GM21423 (cell line): Measurements from ENCODE around the gene NSF.
"Not testable (repeated sequence)": the region's sequence is repeated elsewhere in the genome, so short reads cannot be mapped to it uniquely, and the experiment has no call there.

Experiments
- ATAC-seq: cut with Tn5 transposase; IDR thresholded peaks from one replicate; pipeline ENCODE4 v1.9.1; 2021; ENCODE audit warnings: mild to moderate bottlenecking, moderate library complexity; ENCODE audit not compliant: unreplicated experiment

Gene NSF

DNA sequence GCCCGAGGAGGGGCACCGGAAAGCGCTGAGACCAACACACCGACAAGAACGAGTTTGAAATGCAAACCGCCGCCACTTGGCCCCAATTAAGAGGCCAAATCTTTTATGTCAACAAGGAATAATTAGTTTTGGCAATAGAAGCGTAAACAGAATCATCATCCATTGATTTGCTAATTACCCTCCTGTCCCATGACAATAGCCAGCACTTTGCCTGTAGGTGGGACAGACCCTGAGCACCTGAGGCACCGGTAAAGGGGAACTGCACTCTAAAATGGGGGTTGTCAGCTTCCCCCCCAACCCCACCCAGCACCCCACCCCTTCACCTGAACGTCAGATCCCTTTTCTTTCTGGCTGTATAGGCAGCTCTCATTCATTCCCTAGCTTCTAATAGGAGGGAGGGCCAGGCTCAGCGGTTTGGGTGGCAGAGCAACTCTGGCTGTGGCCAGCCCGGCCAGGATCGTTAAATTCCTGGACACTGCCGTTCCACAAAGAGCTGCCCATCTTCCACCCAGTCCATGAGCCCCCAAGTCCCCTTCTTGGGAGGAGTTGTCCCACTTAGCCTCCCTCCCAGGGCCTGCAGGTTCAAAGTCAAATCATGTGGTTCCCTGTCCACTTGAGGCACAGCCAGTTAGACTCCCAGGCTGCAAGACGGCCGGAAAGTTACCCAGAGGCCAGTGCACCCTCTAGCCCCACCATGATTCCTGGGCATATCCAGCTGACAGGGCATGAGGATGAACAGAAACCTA is 182.2 kb downstream of the NSF start:
- ATAC-seq: no peak

DNA sequence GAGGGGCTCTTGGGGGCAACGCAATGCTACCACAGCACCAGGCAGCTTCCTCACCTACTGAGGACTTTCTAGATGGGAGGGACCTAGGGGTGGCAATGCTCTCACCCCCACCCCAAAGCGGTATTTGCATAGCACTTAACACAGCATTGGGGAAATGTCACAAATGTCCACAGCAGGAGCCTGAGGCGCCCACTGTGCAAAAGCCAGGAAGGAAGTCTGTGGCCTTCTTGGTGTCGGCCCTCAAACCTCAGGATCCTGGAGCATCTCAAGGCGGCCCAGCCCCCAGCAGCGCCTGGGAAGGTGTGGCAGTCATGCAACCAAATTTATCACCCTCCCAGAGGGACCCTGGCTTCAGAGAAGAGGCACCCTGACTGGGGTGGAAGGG is 182.7 kb downstream of the NSF start:
- ATAC-seq: no peak

DNA sequence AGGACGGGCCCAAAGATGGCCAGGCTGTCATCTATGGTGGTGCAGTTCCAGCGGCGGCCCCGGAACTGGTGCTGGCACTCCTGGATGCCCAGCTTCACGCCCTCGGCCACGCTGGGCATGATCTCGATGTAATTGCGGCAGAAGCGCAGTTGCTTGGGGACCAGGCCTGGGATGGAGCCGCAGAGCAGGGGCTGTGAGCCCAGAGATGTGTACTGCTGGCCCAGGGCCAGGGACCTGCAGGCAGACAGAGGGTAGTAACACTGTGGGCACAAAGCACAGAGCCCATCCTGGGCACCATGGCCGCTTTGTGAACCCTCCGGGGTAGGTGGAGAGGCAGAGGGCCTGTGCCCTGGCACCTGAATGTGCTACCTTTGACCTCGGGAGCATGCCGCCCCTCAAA is 183.2 kb downstream of the NSF start:
- no peak for ATAC-seq

DNA sequence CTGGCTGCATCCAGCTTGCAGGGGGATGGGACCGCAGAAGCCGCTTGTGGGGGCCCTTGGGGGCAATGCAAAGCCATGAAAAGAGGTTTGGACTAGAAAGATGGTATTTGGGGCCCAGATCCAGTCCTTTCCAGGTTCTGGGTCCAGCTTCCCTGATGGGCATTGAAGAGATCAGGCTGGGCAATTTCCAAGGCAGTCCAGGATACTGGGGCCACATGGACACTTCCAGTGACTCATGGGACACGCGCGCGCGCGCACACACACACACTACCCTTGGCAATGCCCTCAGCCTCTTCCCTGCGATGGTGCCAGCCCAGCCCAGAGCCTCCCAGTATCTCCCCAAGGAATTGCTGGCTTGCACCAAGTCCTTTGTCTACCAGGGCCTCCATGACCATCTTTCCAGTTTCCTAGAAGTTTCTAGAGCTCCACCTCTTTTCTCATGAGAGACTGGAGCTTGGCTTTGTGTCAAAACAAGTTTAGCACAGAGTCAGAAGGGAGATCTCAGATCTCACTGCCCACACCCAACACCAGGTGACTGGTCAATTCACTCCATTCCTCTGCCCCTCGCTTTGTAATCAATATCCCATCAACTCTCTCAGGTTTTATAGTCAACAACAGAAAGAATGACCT is 183.8 kb downstream of the NSF start:
- no peak for ATAC-seq

DNA sequence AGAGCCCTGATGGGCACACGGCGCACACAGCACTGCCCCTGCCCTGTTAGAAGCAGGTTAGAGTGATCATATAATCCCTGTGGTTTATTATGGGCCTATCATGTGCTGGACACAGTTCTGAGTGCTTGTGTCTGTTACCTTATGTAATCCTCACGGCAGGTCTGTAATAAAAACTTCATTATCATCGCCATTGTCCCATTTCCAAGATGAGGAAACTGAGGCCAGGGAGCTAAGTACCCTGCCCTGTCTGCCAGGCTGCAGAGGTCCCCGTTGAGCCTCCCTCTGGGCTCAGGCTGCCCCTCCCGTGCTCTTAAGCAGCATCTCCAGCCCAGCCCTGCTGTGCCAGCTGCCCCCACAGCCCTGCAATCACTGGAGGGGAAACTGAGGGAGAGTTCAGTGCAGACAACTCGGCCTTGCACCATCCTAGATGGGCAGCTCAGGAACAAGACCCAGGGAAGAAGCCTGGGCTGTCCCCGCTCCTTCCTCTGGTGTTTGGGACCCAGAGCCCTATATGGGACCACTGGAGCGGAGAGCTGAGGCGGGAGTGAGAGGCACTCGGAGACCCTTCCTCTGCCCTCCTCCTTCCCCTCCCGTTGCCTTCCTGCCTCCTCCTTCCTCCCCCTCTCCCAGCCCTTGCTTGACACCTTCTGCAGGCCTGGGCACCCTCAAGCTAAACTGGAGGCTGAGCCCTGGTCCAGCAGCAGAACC is 186.0 kb downstream of the NSF start:
- no peak for ATAC-seq

DNA sequence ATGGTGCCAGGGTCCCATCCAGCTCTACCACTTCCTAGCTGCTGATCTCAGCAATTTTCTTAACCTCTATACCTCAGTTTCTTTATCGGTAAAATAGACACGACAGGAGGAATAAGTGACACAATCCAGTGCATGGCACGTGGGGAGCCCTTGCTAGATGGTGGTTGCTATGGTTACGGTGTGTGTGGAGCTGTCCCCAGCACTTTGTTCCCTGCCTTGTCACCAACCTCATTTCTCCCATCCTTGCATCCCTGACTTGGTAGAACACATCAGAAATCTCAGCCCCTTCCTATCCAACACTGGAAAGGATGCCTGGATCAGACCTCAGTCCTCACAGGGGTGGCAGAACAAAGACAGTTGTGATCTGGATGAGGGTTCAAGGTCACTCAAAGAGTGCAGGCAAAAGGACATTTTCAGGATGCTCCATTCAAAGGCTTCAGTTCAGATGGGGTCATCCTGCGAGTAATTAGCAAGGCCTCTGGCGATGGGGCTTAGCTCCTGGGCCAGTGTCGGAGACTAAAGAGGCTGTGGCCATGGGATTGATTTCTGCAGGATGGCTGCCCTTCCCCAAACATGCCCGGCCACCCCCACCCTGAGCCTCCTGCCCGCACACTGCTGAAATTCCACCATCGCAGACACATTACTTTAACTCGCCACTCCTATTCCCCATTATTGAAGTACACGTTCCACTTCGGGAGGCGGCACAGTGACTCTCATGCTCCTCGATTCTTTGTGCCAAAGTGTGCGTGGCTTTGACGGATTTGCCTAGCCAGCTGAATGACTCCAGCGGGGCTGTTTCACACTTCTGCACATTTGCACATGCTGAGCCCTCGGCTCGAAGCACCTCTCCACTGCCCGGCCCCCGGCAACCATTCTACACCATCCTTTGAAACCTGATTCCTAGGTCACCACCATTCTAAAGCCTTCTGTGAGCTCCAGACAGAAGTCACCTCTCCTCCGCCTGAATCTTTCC is 187.8 kb downstream of the NSF start:
- ATAC-seq: no peak

DNA sequence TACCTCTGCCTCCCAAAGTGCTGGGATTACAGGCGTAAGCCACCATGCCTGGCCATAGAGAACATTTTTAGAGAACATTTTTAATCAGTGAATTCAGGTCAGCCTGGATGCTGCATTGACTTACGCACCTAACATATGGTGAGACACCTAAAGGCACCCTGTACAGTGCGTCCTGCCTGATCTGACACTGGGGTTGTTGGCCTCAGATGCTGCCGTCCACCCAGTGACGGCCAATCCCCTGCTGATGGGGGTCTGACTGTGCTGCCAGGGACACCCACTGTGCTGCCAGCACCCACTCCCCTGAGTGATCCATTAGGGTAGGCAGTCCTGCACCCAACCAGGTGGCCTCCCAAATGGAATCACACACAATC is 189.5 kb downstream of the NSF start:
- ATAC-seq: no peak

DNA sequence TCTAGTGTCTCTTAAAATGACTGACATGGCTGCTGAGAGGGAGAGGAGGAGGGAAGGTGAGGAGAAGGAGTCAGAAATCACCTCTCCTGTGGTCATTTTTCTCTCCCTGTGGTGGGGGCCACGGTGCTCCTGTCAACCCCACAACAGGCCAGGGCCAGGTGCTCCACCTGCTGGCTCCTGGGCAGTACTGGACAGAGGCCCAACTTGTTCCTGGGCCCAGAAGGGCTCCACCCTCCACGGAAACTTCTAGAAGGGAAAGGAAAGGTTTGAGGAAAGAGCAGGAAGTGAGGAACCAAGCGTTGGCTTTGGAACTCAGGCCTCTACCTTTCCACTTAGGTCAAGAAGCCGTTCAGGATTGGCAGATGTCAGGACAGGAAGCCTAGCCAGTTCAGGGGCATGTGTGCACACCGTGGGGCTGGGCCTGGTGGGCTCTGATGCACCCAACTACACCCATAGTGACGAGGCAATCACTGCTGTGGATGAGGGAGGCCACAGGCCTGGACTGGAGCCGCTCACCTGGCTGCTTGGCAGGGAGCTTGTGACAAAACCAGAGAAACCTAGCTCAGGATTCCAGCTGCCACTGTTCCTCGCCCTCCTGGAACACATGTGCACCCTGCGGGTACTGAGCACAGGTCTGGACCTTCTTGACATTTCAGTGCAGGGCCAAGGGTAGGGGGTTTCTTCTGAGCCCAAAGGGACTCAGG is 191.9 kb downstream of the NSF start:
- no peak for ATAC-seq

DNA sequence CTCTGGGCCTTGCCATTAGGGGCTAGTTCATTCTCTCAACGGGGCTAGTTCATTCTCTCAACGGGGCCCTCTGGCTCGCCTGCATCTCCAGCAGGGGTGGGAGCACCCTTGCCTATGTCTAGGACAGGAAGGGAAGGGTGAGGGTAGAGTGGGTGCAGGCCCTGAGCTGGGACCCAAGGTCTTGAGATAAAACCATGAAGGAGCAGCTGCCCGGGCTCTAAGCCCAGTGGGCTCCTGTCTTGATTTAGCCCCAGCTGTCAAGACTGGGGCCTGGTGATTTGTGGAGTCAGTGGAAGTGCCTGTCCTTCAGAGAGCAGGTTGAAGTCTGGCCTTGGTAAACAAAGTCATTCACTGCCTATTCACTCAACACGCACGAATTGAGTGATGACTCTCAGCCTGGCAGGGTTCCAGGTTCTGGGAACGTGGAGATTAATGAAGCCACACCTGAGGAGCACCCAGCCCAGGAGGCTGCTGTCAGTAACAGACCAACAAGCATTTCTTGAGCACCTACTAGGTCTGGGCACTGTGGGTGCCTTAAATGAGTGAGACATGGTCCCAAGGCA is 192.6 kb downstream of the NSF start:
- no peak for ATAC-seq

DNA sequence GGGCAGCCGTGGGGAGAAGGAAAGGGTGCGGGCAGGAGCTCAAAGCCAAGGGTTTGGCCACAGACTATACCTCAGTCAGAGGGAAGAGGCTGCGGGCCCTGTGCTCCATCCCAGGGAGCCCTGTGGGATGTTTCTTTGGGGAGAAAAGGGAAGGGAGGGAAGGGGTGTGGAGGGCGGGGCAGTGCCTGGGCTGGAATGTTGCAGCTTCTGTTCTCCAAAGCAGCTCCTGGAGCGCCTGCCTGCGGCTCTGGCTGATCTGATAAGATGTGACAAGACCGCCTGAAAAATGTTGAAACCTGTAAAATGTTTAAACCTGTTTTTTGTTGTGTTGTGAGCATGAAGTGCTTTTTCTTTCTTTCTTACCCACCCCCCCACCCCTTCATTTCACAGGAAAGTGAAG is 195.2 kb downstream of the NSF start:
- ATAC-seq: no peak

DNA sequence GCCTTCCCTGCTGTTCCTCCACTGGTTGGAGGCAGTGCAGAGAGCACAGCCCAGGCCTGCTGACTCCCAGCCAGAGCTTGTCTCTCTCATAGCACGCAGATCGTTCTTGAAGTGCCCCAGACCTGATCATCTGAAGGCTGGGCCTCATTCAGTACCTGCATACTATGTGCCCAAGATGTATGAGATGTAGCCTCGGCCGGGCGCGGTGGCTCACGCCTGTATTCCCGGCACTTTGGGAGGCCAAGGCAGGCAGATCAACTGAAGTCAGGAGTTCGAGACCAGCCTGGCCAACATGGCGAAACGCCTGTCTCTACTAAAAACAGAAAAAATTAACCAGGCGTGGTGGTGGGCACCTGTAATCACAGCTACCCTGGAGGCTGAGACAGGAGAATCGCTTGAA is 197.0 kb downstream of the NSF start:
- ATAC-seq: no peak

DNA sequence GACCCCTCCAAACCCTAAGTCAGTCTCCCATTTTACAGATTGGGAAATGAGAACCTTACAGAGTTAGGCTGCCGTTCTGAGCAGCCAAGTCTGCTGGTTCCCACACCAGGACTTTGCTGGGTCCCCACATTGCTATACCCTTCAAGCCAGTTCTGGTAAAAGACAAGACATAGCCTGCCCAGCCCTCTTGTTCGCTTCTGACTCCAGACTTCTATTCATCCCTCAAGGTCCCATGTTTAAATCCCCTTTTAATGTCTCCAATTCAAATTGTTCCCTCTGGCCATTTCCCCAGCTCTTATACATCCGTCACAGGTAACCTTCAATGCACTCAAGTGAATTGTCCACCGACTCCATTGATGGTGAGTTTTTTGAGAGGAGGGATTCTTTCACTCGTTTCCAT is 197.8 kb downstream of the NSF start:
- ATAC-seq: no peak

DNA sequence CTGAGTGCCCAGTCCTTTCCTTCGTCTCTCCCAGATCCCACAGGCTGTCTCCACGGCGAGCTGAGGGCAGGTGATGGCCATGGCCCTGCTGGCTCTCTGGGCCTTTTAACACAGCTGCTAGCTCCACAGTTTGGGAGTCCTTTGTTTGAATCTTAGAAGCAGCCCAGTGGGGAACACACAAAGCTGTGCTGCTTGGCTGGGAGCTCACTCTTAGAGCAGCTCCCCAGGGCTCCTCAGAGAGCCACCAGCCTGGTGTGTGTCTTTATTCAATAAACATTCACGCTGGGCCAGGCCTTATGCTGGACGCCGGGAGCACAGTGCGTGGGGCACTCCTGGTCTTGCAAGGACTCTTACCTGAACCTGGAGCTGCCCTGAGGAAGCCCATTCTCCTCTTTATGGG is 198.3 kb downstream of the NSF start:
- no peak for ATAC-seq

DNA sequence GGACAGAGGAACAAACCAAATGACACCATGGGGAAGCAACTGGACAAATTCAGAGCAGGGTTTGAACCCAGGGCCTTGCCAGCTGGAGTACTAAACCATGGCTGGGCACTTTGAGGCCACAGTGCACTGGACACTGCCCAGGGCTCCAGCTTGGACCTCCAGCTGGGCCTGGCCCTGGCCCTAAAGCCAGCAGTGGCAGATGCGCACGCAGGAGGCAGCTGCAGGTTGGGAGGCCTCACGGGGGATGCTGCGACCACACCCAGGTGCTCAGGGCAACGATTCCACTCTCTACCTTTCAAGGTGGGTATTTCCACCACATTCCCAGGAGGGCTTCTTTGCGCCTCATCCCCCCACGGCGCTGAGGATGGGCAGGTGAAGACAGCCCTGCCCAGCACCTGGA is 199.1 kb downstream of the NSF start:
- no peak for ATAC-seq

DNA sequence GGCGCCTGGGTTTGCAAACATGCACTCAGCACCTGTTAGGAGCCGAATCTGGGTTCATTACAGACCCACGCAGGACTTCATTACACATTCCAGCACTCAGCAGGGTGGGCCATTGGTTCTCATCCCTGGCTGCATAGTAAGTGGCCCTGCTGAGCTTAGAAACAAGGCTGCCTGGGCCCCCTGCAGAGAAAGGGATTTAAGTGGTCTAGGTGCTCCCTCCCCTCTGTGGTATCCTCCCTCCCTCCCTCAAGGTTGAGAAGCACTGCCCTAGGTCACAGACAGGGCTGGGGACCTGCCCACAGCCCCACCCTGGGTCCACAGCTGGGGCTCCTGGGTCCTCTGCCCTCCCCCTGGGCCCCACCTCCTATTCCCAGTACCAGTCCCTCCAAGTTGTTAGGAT is 199.7 kb downstream of the NSF start:
- ATAC-seq: no peak

DNA sequence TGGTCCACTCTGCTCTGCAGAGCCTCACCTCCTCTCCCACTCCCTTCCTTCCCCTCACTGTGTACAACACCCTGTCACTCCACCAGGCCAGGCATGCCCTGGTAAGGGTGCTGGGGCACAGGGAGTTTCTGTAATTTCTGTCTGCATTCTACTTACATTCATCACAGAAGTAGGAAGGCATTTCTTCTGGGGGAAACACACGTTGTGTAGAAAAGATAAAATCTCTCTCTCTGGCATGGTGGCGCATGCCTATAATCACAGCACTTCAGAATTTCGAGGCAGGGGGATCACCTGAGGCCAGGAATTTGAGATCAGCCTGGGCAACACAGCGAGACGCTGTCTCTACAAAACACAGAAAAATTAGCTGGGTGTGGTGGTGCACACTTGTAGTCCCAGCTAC is 201.1 kb downstream of the NSF start:
- ATAC-seq: no peak

DNA sequence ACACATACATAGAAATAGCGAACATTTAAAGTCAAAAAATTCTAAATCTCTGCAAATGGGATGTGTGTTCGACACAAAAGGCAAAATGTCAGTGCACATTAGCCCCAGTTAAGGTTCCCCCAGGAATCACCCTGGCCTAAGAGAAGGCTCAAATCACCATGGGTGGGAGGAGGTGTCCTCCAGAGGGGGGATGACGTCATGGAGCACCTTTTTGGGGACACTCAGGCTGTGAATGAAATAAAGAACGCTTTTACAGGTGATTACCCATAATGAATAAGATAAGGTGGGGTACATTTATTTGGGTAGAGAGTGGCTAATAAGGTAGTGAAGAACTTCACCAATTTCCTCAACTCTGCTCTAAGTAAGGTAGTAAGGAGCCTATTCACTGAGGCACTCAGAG is 201.6 kb downstream of the NSF start:
- ATAC-seq: no peak

DNA sequence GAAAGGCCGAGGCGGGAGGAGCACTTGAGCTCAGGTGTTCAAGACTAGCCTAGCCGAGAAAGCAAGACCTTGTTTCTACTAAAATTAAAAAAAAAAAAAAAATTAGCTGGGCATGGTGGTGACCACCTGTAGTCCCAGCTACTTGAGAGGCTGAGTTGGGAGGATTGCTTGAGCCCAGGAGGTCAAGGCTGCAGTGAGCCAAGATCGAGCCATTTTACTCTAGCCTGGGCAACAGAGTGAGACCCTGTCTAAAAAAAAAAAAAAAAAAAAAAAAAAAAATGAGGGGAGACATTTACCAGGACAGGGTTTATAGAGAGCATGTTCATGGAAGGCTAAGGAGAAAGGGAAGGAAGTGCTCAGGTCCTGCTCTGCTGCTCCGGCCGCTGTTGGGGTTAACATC is 202.6 kb downstream of the NSF start:
- ATAC-seq: not testable (repeated sequence)

DNA sequence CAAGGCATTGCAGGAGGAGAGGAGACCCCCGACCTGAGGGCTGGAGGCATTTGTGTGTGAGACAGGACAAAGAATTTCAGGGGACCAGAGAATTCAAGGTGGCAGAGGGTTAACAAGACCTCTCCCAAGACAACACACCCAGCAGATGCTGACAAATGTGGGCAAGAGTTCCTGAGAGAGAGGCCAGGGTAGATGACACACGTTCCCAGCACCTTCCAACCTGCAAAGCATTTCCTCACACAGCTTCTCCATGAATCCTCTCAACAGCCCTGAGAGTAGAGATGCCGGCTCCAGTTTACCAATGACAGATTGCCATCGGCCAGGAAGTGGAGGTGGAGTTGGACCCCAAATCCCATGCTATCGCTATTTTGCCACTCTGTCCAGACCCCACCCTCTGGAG is 203.1 kb downstream of the NSF start:
- ATAC-seq: no peak

DNA sequence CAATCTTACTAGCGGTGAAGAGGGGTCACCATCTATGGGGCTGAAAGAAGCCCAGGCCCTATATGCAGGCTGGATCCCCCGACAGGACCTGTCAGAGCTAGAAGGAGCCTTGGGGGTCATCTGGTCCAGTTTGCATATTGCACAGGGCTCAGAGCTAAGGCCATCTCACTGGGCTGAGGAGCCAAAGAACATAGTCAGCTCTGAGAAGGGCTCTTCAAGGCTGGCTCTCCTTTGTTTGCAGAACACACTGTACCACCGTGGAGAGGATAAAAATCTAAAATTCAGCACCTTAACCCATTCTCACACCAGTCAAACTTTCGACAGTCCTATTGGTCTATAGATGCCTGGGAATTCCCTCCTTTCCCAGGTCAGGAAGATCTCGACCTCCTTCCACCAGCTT is 203.8 kb downstream of the NSF start:
- ATAC-seq: no peak
